Right hindlimb (tissue), 1 donor: ENCODE data around the gene ANAPC15.
A peak's percentile ranks its signal among the peaks of the same experiment; 100 is the strongest.

ENCODE experiments used
- DNase-seq: peaks from one replicate; pipeline ENCODE4 v3.0.0-alpha.2; 2018

ANAPC15 gene

GRCh38 chr11:72084965-72085364, 27.5 kb downstream of the ANAPC15 start:
- no peak for DNase-seq

GRCh38 chr11:72084076-72084475, 28.4 kb downstream of the ANAPC15 start:
- DNase-seq: no peak

GRCh38 chr11:72083414-72083813, 29.1 kb downstream of the ANAPC15 start:
- no peak for DNase-seq

- DNase-seq: no peak
Measured at GRCh38 chr11:72081821-72082453, 30.6 kb downstream of the ANAPC15 start.

- DNase-seq: no peak
Measured at GRCh38 chr11:72081184-72081644, 31.3 kb downstream of the ANAPC15 start.

- DNase-seq: peak; percentile 100
Measured at GRCh38 chr11:72080326-72081183, 31.9 kb downstream of the ANAPC15 start, which contains the start of the genes LRRC51 and NUMA1. Gene LRRC51, plus strand, starts transcription at chr11:72080850. Its CDS starts 8,234 bp downstream, at chr11:72089084. Gene NUMA1, minus strand, starts transcription at chr11:72080542. Its CDS starts 44,599 bp downstream, at chr11:72035943.

- DNase-seq: no peak
Measured at GRCh38 chr11:72079819-72080325, 32.6 kb downstream of the ANAPC15 start.

GRCh38 chr11:72078477-72078876, 34.0 kb downstream of the ANAPC15 start:
- no peak for DNase-seq

- DNase-seq: no peak
Measured at GRCh38 chr11:72075756-72076155, 36.7 kb downstream of the ANAPC15 start.

- DNase-seq: no peak
Measured at GRCh38 chr11:72075109-72075508, 37.4 kb downstream of the ANAPC15 start.

GRCh38 chr11:72072348-72072747, 40.1 kb downstream of the ANAPC15 start:
- no peak for DNase-seq

- no peak for DNase-seq
Measured at GRCh38 chr11:72070491-72070890, 42.0 kb downstream of the ANAPC15 start.

GRCh38 chr11:72069787-72070251, 42.7 kb downstream of the ANAPC15 start:
- peak; percentile 69 for DNase-seq

- no peak for DNase-seq
Measured at GRCh38 chr11:72069200-72069599, 43.3 kb downstream of the ANAPC15 start.

GRCh38 chr11:72067676-72068075, 44.8 kb downstream of the ANAPC15 start:
- DNase-seq: no peak

GRCh38 chr11:72067266-72067665, 45.2 kb downstream of the ANAPC15 start:
- DNase-seq: no peak

GRCh38 chr11:72066855-72067254, 45.6 kb downstream of the ANAPC15 start:
- DNase-seq: no peak

- no peak for DNase-seq
Measured at GRCh38 chr11:72061739-72062396, 50.6 kb downstream of the ANAPC15 start.
